ENCODE data around the gene KMT5B. TPM values are rescaled to one million over a fixed set of nuclear protein-coding genes. Genes with fewer than 3 reads are reported as not detected.

KMT5B gene
- total RNA-seq, 1 donor from 2014 or later = 38.0 TPM

DNA sequence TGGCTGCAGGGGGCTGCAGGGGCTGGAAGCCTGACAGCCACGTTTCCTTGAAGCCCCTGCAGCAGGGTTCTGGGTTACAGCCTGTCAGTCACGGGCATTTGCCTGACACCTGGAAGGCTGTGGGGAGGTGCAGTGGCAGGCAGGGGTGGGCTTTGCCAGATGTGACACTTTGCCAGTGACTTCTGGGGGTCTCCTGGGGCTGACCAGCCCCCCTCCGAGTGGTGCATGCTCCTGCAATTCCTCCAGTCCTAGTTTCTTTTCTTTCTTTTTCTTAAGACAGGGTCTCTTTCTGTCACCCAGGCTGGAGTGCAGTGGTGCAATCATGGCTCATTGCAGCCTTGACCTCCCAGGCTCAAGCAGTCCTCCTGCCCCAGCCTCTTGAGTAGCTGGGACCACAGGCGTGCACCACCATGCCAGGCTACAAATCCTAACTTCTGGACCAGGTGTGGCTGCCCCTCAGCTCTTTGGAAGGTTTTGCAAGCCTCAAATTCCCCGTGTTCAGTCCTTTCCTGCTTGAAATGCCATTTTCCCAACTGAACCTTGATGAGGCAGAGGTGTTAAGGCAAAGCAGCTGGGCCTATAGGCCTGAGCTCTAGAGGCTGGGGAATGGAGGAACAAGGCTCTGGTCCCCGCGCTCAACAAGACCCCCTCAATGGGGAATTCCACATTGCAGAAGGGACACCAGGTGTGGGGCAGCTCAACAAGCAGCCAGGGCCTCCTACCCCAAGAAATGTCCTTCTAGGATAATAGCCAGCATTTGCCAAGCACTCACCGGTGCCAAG lies 71.7 kb downstream of the KMT5B start:
- Histone ChIP-seq H3K27me3 (ENCODE audit: insufficient read depth, low read length) (no peaks in the 10 kb centered on the region), H2AFZ (ENCODE audit: low read depth, low read length) (no peak overlapping the region), H3K4me3 (ENCODE audit: insufficient read depth, low read depth, low read length) (no peak overlapping the region), H3K27ac (ENCODE audit: low read depth, low read length) (no peak overlapping the region), H3K36me3 (ENCODE audit: insufficient read depth, low read length) (no peaks in the 10 kb centered on the region), H4K20me1 (ENCODE audit: insufficient read depth, low read length) (no peaks in the 10 kb centered on the region), H3K9me3 (ENCODE audit: insufficient read depth, low read depth, low read length) (no peaks in the 10 kb centered on the region), H3K9ac (ENCODE audit: low read length) (no peak overlapping the region), H3K4me2 (ENCODE audit: low read length) (no peak overlapping the region), H3K4me1 (ENCODE audit: insufficient read depth, low read length) (no peaks in the 10 kb centered on the region), H3K79me2 (ENCODE audit: insufficient read depth, low read length) (no peaks in the 10 kb centered on the region)
- TF ChIP-seq CTCF (IDR thresholded peaks at IDR 0.05; ENCODE audit: insufficient read depth, low read depth, low read length) (no peak), EZH2 (IDR thresholded peaks at IDR 0.05; ENCODE audit: insufficient read depth, low read length) (no peak)
- H3K27ac Mint-ChIP-seq (ENCODE audit: unreplicated experiment) = no peak overlapping the region
- H3K36me3 Mint-ChIP-seq (ENCODE audit: low read depth, unreplicated experiment) = no peaks in the 10 kb centered on the region
- DNase-seq (ENCODE audit: low read depth) (no peak), FAIRE-seq (no peak)
- no peak overlapping the region for H3K4me3 Mint-ChIP-seq (ENCODE audit: unreplicated experiment)
- peaks cover 3% of the 10 kb centered on the region for H3K27me3 Mint-ChIP-seq (ENCODE audit: low read depth, unreplicated experiment)
- H3K9me3 Mint-ChIP-seq (ENCODE audit: unreplicated experiment) = no peaks in the 10 kb centered on the region
- H3K4me1 Mint-ChIP-seq (ENCODE audit: low read depth, unreplicated experiment) = no peaks in the 10 kb centered on the region

DNA sequence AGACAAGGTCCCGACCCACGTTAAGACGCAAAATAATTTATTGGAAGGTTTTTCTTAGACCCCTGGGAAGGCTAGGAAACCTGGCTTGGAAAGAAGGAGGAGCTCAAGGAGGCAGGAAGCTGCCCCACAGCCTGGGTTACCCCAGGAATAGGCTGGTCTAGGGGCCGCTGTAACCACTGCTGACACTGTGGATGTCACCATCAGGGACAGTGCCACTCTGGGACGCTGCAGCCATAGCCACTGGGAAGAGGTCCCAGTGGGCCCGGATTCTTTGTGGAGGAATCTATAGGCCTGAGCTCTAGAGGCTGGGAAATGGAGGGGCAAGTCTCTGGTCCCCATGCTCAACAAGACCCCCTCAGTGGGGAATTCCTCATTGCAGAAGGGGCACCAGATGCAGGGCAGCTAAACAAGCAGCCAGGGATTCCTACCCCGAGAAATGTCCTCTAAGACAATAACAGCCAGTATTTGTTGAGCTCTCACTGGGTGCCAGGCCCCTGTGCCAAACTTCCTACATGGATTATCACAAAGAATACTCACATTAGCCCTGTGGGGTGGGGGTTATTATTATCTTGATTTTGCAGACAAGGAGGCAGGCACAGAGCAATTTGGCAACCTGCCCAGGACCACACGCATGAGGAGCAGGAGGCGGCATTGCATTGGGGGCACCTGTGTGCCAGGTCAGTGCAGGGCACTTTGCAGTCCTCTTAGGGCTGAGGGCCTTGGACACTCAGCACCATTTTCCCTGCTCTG lies 72.4 kb downstream of the KMT5B start:
- Histone ChIP-seq H3K9me3 (ENCODE audit: insufficient read depth, low read depth, low read length) (no peaks in the 10 kb centered on the region), H4K20me1 (ENCODE audit: insufficient read depth, low read length) (no peaks in the 10 kb centered on the region), H3K27me3 (ENCODE audit: insufficient read depth, low read length) (no peaks in the 10 kb centered on the region), H3K4me3 (ENCODE audit: insufficient read depth, low read depth, low read length) (no peak overlapping the region), H3K36me3 (ENCODE audit: insufficient read depth, low read length) (no peaks in the 10 kb centered on the region), H3K4me1 (ENCODE audit: insufficient read depth, low read length) (no peaks in the 10 kb centered on the region), H2AFZ (ENCODE audit: low read depth, low read length) (no peak overlapping the region), H3K79me2 (ENCODE audit: insufficient read depth, low read length) (no peaks in the 10 kb centered on the region), H3K4me2 (ENCODE audit: low read length) (no peak overlapping the region), H3K27ac (ENCODE audit: low read depth, low read length) (no peak overlapping the region), H3K9ac (ENCODE audit: low read length) (no peak overlapping the region)
- Mint-ChIP-seq H3K36me3 (ENCODE audit: low read depth, unreplicated experiment) (no peaks in the 10 kb centered on the region), H3K4me3 (ENCODE audit: unreplicated experiment) (no peak overlapping the region), H3K9me3 (ENCODE audit: unreplicated experiment) (peaks cover 3% of the 10 kb centered on the region), H3K27me3 (ENCODE audit: low read depth, unreplicated experiment) (peaks cover 3% of the 10 kb centered on the region), H3K4me1 (ENCODE audit: low read depth, unreplicated experiment) (no peaks in the 10 kb centered on the region), H3K27ac (ENCODE audit: unreplicated experiment) (no peak overlapping the region)
- FAIRE-seq = no peak
- DNase-seq (ENCODE audit: low read depth) = no peak
- no peak for TF ChIP-seq EZH2 (IDR thresholded peaks at IDR 0.05; ENCODE audit: insufficient read depth, low read length)
- TF ChIP-seq CTCF (IDR thresholded peaks at IDR 0.05; ENCODE audit: insufficient read depth, low read depth, low read length) = no peak

Data from astrocyte (in vitro differentiated cells and primary cell).